ENCODE measurements around the gene ERCC3. TPM values are rescaled to one million over a fixed set of nuclear protein-coding genes. Genes with fewer than 3 reads are reported as not detected.

ERCC3 gene
- total RNA-seq, 1 experiment from 2014 or later: 60.8 TPM

DNA sequence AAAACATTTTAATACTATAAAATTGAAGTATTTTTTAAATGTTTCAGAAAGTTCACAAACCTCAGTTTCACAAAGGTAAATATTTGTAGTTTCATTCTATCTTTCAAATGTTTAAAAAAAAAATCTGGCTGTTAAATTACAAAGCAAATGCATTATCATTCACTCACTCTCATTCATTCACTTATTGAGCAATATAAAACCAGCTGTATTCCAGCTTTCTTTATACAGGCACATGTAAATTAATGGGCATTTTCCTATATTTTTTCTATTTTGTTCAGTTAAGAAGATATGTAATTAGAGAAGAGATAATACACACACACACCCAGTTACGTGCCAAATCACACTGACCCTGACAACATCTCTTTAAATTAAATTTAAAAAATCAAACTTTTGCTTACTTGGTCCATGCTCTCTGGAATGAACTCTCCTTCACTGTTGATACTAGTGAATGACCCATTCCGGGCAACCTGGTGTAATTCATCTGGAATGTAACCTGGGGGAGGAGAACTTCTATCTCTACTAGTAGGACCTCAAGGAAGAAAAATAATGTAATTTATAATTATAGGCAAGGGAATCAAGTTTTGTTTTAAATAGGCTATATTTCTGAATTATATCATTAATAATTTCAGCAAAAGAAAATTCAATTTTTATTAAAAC is 32.5 kb upstream of the ERCC3 start:
- Mint-ChIP-seq H3K4me3 (no peak overlapping the region), H3K4me1 (no peaks in the 10 kb centered on the region), H3K36me3 (ENCODE audit: insufficient read depth in 1 of 3, low read depth in 3 of 3) (peaks cover 5 to 26% (median 13%) of the 10 kb centered on the region in 3 experiments; a peak in 6 of 7 replicates), H3K27me3 (ENCODE audit: low read depth) (no peaks in the 10 kb centered on the region), H3K27ac (no peak overlapping the region), H3K9me3 (no peaks in the 10 kb centered on the region)
- no peak overlapping the region for H4K5ac ChIP-seq (ENCODE audit: insufficient read length, low read depth, low read length)
- no peak overlapping the region for H2BK120ac ChIP-seq (ENCODE audit: low read depth, low read length, poor library complexity, severe bottlenecking)
- H3T11ph ChIP-seq (ENCODE audit: low read length): no peak overlapping the region
- H3K27ac ChIP-seq (ENCODE audit: insufficient read length, low read depth, low read length): no peak overlapping the region
- no peak overlapping the region for H2AK5ac ChIP-seq (ENCODE audit: insufficient read length, low read length)
- no peaks in the 10 kb centered on the region for H3K27me3 ChIP-seq (ENCODE audit: insufficient read depth, low read length)
- H2BK12ac ChIP-seq (ENCODE audit: insufficient read length, low read depth, low read length): no peak overlapping the region
- no peaks in the 10 kb centered on the region for H3K4me1 ChIP-seq (ENCODE audit: insufficient read depth, low read length)
- H4K8ac ChIP-seq (replicated peaks; ENCODE audit: insufficient read length, low read depth, low read length): no peak overlapping the region
- no peak overlapping the region for H2BK15ac ChIP-seq (ENCODE audit: low read depth, low read length)
- H2BK20ac ChIP-seq (ENCODE audit: low read depth, low read length, poor library complexity, severe bottlenecking): no peak overlapping the region
- no peak overlapping the region for H3K4ac ChIP-seq (ENCODE audit: low read depth, low read length)
- H3K79me2 ChIP-seq (ENCODE audit: insufficient read depth, low read length): no peaks in the 10 kb centered on the region
- no CpG with 5 or more reads among the region's 2 CpGs for WGBS (ENCODE audit: extremely low coverage, insufficient read length, low lambda C conversion rate)
- H3K14ac ChIP-seq (ENCODE audit: insufficient read depth, low read length): no peak overlapping the region
- no peak overlapping the region for H2BK5ac ChIP-seq (ENCODE audit: insufficient read length, low read length)
- no peak overlapping the region for H2AFZ ChIP-seq (ENCODE audit: low read length)
- H3K56ac ChIP-seq (ENCODE audit: insufficient read length, low read depth, low read length): no peak overlapping the region
- no peak overlapping the region for H3K18ac ChIP-seq (ENCODE audit: insufficient read length, low read depth, low read length)
- H3K79me1 ChIP-seq (ENCODE audit: insufficient read depth, low read depth, low read length, poor library complexity, severe bottlenecking): no peaks in the 10 kb centered on the region
- H4K91ac ChIP-seq (ENCODE audit: insufficient read length, low read depth, low read length): no peak overlapping the region
- no peak for DNase-seq
- no peaks in the 10 kb centered on the region for H4K20me1 ChIP-seq (ENCODE audit: control insufficient read depth, insufficient read depth, insufficient read length)
- H3K23ac ChIP-seq (ENCODE audit: insufficient read length, low read depth, low read length): no peak overlapping the region
- H3K4me2 ChIP-seq (ENCODE audit: insufficient read depth, insufficient read length, low read length): no peak overlapping the region
- H3K9ac ChIP-seq (ENCODE audit: extremely low read depth, insufficient read length, low read length): no peak overlapping the region
- no peaks in the 10 kb centered on the region for H3K23me2 ChIP-seq (ENCODE audit: insufficient read length, low read depth, low read length, poor library complexity, severe bottlenecking)
- TF ChIP-seq, protein P1, sequence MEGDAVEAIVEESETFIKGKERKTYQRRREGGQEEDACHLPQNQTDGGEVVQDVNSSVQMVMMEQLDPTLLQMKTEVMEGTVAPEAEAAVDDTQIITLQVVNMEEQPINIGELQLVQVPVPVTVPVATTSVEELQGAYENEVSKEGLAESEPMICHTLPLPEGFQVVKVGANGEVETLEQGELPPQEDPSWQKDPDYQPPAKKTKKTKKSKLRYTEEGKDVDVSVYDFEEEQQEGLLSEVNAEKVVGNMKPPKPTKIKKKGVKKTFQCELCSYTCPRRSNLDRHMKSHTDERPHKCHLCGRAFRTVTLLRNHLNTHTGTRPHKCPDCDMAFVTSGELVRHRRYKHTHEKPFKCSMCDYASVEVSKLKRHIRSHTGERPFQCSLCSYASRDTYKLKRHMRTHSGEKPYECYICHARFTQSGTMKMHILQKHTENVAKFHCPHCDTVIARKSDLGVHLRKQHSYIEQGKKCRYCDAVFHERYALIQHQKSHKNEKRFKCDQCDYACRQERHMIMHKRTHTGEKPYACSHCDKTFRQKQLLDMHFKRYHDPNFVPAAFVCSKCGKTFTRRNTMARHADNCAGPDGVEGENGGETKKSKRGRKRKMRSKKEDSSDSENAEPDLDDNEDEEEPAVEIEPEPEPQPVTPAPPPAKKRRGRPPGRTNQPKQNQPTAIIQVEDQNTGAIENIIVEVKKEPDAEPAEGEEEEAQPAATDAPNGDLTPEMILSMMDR (conservative IDR thresholded peaks at IDR 0.05): no peak
- no peaks in the 10 kb centered on the region for H3K9me3 ChIP-seq (ENCODE audit: control insufficient read depth, low read depth, low read length)
